Measurements from ENCODE around the gene HTT. TPM values are rescaled to one million over a fixed set of nuclear protein-coding genes. Genes with fewer than 3 reads are reported as not detected.
A peak's percentile ranks its signal among the peaks of the same experiment; 100 is the strongest.

Gene HTT
- total RNA-seq, 1 experiment from 2014 or later, result 18.4 TPM

GRCh38 chr4:3233391-3234071, 159.1 kb downstream of the HTT start:
- no TSS peak for BruUV-seq (replicated peaks)
- ATAC-seq, result peak; percentile 46; the same call in 1 of the 2 replicates
- TF ChIP-seq EZH2phosphoT487 (IDR thresholded peaks at IDR 0.05; ENCODE audit: borderline replicate concordance, low read length), result no peak
- 0 out of 2 replicates have a peak, but pooled peaks have one; percentile 18 for TF ChIP-seq CTCF (conservative IDR thresholded peaks at IDR 0.05; ENCODE audit: low read depth, low read length)
- Histone ChIP-seq H3K36me3 (ENCODE audit: low read depth, low read length) (peaks cover 11% of the 10 kb centered on the region), H3K4me1 (ENCODE audit: insufficient read depth, low read length) (no peaks in the 10 kb centered on the region), H4K20me1 (ENCODE audit: low read length) (no peaks in the 10 kb centered on the region), H3F3A (ENCODE audit: low read length, unreplicated experiment) (no peaks in the 10 kb centered on the region), H3K9ac (ENCODE audit: low read length) (no peak overlapping the region), H3K4me2 (ENCODE audit: low read length) (no peak overlapping the region), H3K27me3 (ENCODE audit: low read length) (no peaks in the 10 kb centered on the region), H2AFZ (ENCODE audit: low read length) (no peak overlapping the region), H3K79me2 (ENCODE audit: low read length) (no peaks in the 10 kb centered on the region), H3K27ac (ENCODE audit: low read length) (no peak overlapping the region), H3K4me3 (ENCODE audit: low read length) (no peak overlapping the region), H3K9me2 (replicated peaks; ENCODE audit: low read length) (no peaks in the 10 kb centered on the region), H3K9me3 (ENCODE audit: low read length) (no peaks in the 10 kb centered on the region)
- intact Hi-C loops (cut with micrococcal nuclease), result no loop called here
- ChIA-PET CTCF (no interaction called here), POLR2A (ENCODE audit: unreplicated experiment) (interaction anchor here (0.7 kb wide), 1 partner anchor 109 kb away, joined by 5 read pairs; no protein-coding TSS in a partner anchor)
- DNase-seq, result no peak

GRCh38 chr4:3234171-3235029, 159.9 kb downstream of the HTT start:
- Histone ChIP-seq H2AFZ (ENCODE audit: low read length) (no peak overlapping the region), H3K9me3 (ENCODE audit: low read length) (no peaks in the 10 kb centered on the region), H4K20me1 (ENCODE audit: low read length) (no peaks in the 10 kb centered on the region), H3K27ac (ENCODE audit: low read length) (no peak overlapping the region), H3K4me3 (ENCODE audit: low read length) (no peak overlapping the region), H3K4me1 (ENCODE audit: insufficient read depth, low read length) (no peaks in the 10 kb centered on the region), H3K9ac (ENCODE audit: low read length) (no peak overlapping the region), H3K9me2 (replicated peaks; ENCODE audit: low read length) (no peaks in the 10 kb centered on the region), H3K36me3 (ENCODE audit: low read depth, low read length) (peaks cover 5% of the 10 kb centered on the region; the same call in 1 of the 2 replicates), H3K79me2 (ENCODE audit: low read length) (no peaks in the 10 kb centered on the region), H3K27me3 (ENCODE audit: low read length) (no peaks in the 10 kb centered on the region), H3F3A (ENCODE audit: low read length, unreplicated experiment) (no peaks in the 10 kb centered on the region), H3K4me2 (ENCODE audit: low read length) (no peak overlapping the region)
- ChIA-PET POLR2A (ENCODE audit: unreplicated experiment) (no interaction called here), CTCF (no interaction called here)
- intact Hi-C loops (cut with micrococcal nuclease), result no loop called here
- TF ChIP-seq EZH2phosphoT487 (IDR thresholded peaks at IDR 0.05; ENCODE audit: borderline replicate concordance, low read length), result no peak
- no peak for TF ChIP-seq EZH2 (IDR thresholded peaks at IDR 0.05; ENCODE audit: low read length, unreplicated experiment)
- no peak for ATAC-seq
- no peak for DNase-seq
- no TSS peak for BruUV-seq (replicated peaks)

DNA sequence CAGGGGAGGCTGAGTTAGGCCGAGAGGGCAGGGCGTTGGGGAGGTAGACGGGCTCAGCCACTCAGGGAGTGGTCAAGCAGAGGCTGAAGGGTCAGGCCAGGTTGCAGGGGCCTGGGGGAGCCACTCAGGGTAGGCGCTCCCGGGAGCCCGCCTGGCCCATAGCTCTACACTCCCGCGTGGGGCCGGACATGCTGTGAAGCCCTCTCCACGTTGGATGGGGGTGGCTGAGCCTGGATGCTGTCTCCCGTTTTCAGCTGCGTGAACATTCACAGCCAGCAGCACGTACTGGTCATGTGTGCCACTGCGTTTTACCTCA, 160.5 kb downstream of the HTT start:
- Histone ChIP-seq H4K20me1 (ENCODE audit: low read length) (no peaks in the 10 kb centered on the region), H3K9me2 (replicated peaks; ENCODE audit: low read length) (no peaks in the 10 kb centered on the region), H2AFZ (ENCODE audit: low read length) (no peak overlapping the region), H3K4me2 (ENCODE audit: low read length) (no peak overlapping the region), H3K79me2 (ENCODE audit: low read length) (no peaks in the 10 kb centered on the region), H3F3A (ENCODE audit: low read length, unreplicated experiment) (no peaks in the 10 kb centered on the region), H3K4me1 (ENCODE audit: insufficient read depth, low read length) (no peaks in the 10 kb centered on the region), H3K27me3 (ENCODE audit: low read length) (no peaks in the 10 kb centered on the region), H3K36me3 (ENCODE audit: low read depth, low read length) (no peaks in the 10 kb centered on the region), H3K9ac (ENCODE audit: low read length) (no peak overlapping the region), H3K9me3 (ENCODE audit: low read length) (no peaks in the 10 kb centered on the region), H3K27ac (ENCODE audit: low read length) (no peak overlapping the region), H3K4me3 (ENCODE audit: low read length) (no peak overlapping the region)
- DNase-seq (no peak), ATAC-seq (no peak)
- CTCF ChIA-PET, result no interaction called here
- POLR2A ChIA-PET (ENCODE audit: unreplicated experiment), result no interaction called here
- no TSS peak for BruUV-seq (replicated peaks)
- intact Hi-C loops (cut with micrococcal nuclease), result no loop called here
- TF ChIP-seq EZH2 (IDR thresholded peaks at IDR 0.05; ENCODE audit: low read length, unreplicated experiment) (no peak), EZH2phosphoT487 (IDR thresholded peaks at IDR 0.05; ENCODE audit: borderline replicate concordance, low read length) (no peak), CTCF (conservative IDR thresholded peaks at IDR 0.05; ENCODE audit: low read depth, low read length) (no peak)
